SK-N-SH treated with all-trans-retinoic acid at 6 μM for 48 hours (cell line): Measurements from ENCODE around the gene HS6ST3.

Experiments
- ARNTL ChIP-seq: fragments of 450-650 bp; formaldehyde crosslinking; IDR thresholded peaks from 2 replicates; pipeline ENCODE4 v1.5.0; 2020; ENCODE audit warnings: low read depth, mild to moderate bottlenecking, moderate library complexity, borderline replicate concordance
- BACH2 ChIP-seq: fragments of 250-450 bp; sonication (Bioruptor Pico); IDR thresholded peaks from 2 replicates; pipeline ENCODE4 v1.9.0; 2021; ENCODE audit warnings: mild to moderate bottlenecking, borderline replicate concordance
- ESRRG ChIP-seq: fragments of 250-450 bp; sonication (Bioruptor Pico); IDR thresholded peaks from 2 replicates; pipeline ENCODE4 v1.6.1; 2021; ENCODE audit warnings: mild to moderate bottlenecking
- PATZ1 ChIP-seq: fragments of 250-450 bp; sonication (Bioruptor Pico); IDR thresholded peaks from 2 replicates; pipeline ENCODE4 v1.8.0; 2020; ENCODE audit warnings: mild to moderate bottlenecking, moderate library complexity, borderline replicate concordance
- PPARA ChIP-seq: fragments of 250-450 bp; sonication (Bioruptor Pico); IDR thresholded peaks from 2 replicates; pipeline ENCODE4 v1.5.0; 2020; ENCODE audit warnings: mild to moderate bottlenecking, borderline replicate concordance
- TCF4 ChIP-seq: fragments of 250-450 bp; sonication (Bioruptor Pico); IDR thresholded peaks from 2 replicates; pipeline ENCODE4 v1.8.0; 2021; ENCODE audit warnings: mild to moderate bottlenecking, moderate library complexity, borderline replicate concordance
- ZFP3 ChIP-seq: fragments of 250-450 bp; sonication (Bioruptor Pico); IDR thresholded peaks from 2 replicates; pipeline ENCODE4 v1.5.0; 2020; ENCODE audit warnings: mild to moderate bottlenecking, moderate library complexity
- ZFP30 ChIP-seq: fragments of 450-650 bp; formaldehyde crosslinking; IDR thresholded peaks from 2 replicates; pipeline ENCODE4 v1.5.0; 2022; ENCODE audit warnings: mild to moderate bottlenecking, moderate library complexity
- TF ChIP-seq, protein P1 (sequence below): fragments of 250-450 bp; sonication (Bioruptor Pico); IDR thresholded peaks from 2 replicates; pipeline ENCODE4 v1.8.0; 2021; ENCODE audit warnings: low read depth, mild to moderate bottlenecking, moderate library complexity, borderline replicate concordance

GRCh38 chr13:96172066-96172465 is 82.2 kb downstream of the HS6ST3 start:
- TF ChIP-seq PPARA (no peak), TCF4 (CRISPR knock-in tag) (no peak), ZFP30 (CRISPR knock-in tag) (no peak), ARNTL (CRISPR knock-in tag) (no peak), ESRRG (CRISPR knock-in tag) (no peak), PATZ1 (no peak), BACH2 (CRISPR knock-in tag) (no peak), ZFP3 (CRISPR knock-in tag) (no peak)
- TF ChIP-seq, protein P1, sequence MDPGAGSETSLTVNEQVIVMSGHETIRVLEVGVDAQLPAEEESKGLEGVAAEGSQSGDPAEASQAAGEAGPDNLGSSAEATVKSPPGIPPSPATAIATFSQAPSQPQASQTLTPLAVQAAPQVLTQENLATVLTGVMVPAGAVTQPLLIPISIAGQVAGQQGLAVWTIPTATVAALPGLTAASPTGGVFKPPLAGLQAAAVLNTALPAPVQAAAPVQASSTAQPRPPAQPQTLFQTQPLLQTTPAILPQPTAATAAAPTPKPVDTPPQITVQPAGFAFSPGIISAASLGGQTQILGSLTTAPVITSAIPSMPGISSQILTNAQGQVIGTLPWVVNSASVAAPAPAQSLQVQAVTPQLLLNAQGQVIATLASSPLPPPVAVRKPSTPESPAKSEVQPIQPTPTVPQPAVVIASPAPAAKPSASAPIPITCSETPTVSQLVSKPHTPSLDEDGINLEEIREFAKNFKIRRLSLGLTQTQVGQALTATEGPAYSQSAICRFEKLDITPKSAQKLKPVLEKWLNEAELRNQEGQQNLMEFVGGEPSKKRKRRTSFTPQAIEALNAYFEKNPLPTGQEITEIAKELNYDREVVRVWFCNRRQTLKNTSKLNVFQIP (CRISPR knock-in tag) = no peak
